Measurements from ENCODE around the gene ERGIC3. TPM values are rescaled to one million over a fixed set of nuclear protein-coding genes. Genes with fewer than 3 reads are reported as not detected.

The ERGIC3 gene
- polyA plus RNA-seq, 1 donor (not counting 4 experiments of a cell fraction or from before 2014, with no cell fraction given), result 201 TPM

DNA sequence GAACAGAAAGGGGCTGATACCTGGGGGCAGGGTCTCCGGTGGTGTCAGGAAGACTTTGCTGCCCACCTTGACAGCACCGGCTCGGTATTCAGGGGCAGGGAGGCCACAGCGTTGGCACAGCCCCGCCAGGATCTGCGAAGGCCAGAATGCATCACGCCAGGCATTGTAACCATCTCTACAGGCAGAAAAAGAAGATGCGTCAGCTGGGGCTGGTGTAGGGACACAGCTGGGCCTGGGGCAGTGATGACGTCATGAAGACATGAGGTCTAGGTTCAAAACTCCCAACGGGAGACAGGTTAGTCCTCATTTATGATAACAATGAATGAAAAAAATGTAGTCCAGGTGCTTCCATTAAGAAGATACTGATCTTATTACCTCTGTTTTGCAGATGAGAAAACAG, 22.0 kb downstream of the ERGIC3 start:
- Histone ChIP-seq H3K79me2 (ENCODE audit: control insufficient read depth, insufficient read depth, low read length) (no peaks in the 10 kb centered on the region), H3K4me1 (ENCODE audit: control insufficient read depth, extremely low read depth, insufficient read depth, low read length) (no peaks in the 10 kb centered on the region), H3K27me3 (ENCODE audit: control insufficient read depth, extremely low read depth, insufficient read depth, low read length) (peaks cover 4% of the 10 kb centered on the region), H3K9me1 (ENCODE audit: control insufficient read depth, extremely low read depth, insufficient read depth, low read length) (no peaks in the 10 kb centered on the region), H3K36me3 (ENCODE audit: control insufficient read depth in 2 of 2, extremely low read depth in 1 of 2, insufficient read depth in 2 of 2, low read length in 2 of 2) (peaks cover 0 to 1% of the 10 kb centered on the region in 2 experiments), H3K27ac (ENCODE audit: control insufficient read depth, insufficient read depth, low read length) (no peak overlapping the region), H3K4me3 (ENCODE audit: control insufficient read depth in 2 of 3, extremely low read depth in 1 of 3, insufficient read depth in 2 of 3, low read depth in 1 of 3, low read length in 3 of 3) (no peak overlapping the region), H3K9ac (ENCODE audit: control insufficient read depth, extremely low read depth, insufficient read depth, low read length) (no peak overlapping the region), H4K20me1 (ENCODE audit: control insufficient read depth, extremely low read depth, insufficient read depth, low read length) (no peaks in the 10 kb centered on the region), H3K4me2 (ENCODE audit: control insufficient read depth, extremely low read depth, insufficient read depth, low read depth, low read length) (no peak overlapping the region), H2AFZ (ENCODE audit: control insufficient read depth, low read length) (no peak overlapping the region), H3K9me3 (ENCODE audit: control insufficient read depth, low read depth, low read length) (no peaks in the 10 kb centered on the region)
- FAIRE-seq, result no peak
- TF ChIP-seq EZH2 (IDR thresholded peaks at IDR 0.05; ENCODE audit: low read length), result no peak
- TF ChIP-seq, protein P1, sequence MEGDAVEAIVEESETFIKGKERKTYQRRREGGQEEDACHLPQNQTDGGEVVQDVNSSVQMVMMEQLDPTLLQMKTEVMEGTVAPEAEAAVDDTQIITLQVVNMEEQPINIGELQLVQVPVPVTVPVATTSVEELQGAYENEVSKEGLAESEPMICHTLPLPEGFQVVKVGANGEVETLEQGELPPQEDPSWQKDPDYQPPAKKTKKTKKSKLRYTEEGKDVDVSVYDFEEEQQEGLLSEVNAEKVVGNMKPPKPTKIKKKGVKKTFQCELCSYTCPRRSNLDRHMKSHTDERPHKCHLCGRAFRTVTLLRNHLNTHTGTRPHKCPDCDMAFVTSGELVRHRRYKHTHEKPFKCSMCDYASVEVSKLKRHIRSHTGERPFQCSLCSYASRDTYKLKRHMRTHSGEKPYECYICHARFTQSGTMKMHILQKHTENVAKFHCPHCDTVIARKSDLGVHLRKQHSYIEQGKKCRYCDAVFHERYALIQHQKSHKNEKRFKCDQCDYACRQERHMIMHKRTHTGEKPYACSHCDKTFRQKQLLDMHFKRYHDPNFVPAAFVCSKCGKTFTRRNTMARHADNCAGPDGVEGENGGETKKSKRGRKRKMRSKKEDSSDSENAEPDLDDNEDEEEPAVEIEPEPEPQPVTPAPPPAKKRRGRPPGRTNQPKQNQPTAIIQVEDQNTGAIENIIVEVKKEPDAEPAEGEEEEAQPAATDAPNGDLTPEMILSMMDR (optimal IDR thresholded peaks at IDR 0.05 in 1 of 3, IDR thresholded peaks at IDR 0.05 in 1 of 3, conservative IDR thresholded peaks at IDR 0.05 in 1 of 3; ENCODE audit: extremely low read depth in 1 of 3, insufficient read depth in 2 of 3, low read length in 3 of 3), result no peak
- DNase-seq (ENCODE audit: low read depth, low spot score), result no peak
- dilution Hi-C loops (cut with MboI; ENCODE audit: extremely low pct_ligation_motif_present, low sequenced_read_pairs), result no loop called here

DNA sequence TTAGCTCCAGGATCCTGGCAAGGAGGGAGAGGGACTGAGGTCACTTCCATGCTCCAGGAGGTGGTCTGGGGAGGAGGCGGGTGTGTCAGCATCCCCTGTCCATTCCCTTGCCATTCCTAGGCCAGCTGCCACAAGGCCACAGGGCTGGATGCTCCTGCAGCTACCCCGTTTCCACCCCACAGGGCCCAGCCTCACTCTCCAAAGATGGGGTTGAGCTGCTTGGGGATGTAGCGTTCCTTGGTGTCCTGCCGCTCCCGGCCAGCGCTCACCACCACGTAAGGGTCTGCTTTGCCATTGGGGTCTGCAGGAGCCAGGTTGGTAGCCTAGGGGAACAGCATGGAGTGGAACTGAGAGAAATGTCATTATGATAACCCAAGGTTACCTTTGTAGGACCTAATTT, 23.0 kb downstream of the ERGIC3 start:
- no peaks in the 10 kb centered on the region for H4K20me1 ChIP-seq (ENCODE audit: control insufficient read depth, extremely low read depth, insufficient read depth, low read length)
- no peaks in the 10 kb centered on the region for H3K36me3 ChIP-seq (ENCODE audit: control insufficient read depth in 2 of 2, extremely low read depth in 1 of 2, insufficient read depth in 2 of 2, low read length in 2 of 2)
- no peak for FAIRE-seq

More for the DNA sequence above, 23.0 kb downstream of the ERGIC3 start:
- H3K4me1 ChIP-seq (ENCODE audit: control insufficient read depth, extremely low read depth, insufficient read depth, low read length), result no peaks in the 10 kb centered on the region
- no peak for DNase-seq (ENCODE audit: low read depth, low spot score)
- TF ChIP-seq EZH2 (IDR thresholded peaks at IDR 0.05; ENCODE audit: low read length), result no peak
- TF ChIP-seq, protein P1 (optimal IDR thresholded peaks at IDR 0.05 in 1 of 3, IDR thresholded peaks at IDR 0.05 in 1 of 3, conservative IDR thresholded peaks at IDR 0.05 in 1 of 3; ENCODE audit: extremely low read depth in 1 of 3, insufficient read depth in 2 of 3, low read length in 3 of 3), result no peak
- dilution Hi-C loops (cut with MboI; ENCODE audit: extremely low pct_ligation_motif_present, low sequenced_read_pairs), result no loop called here
- no peak overlapping the region for H2AFZ ChIP-seq (ENCODE audit: control insufficient read depth, low read length)
- peaks cover 4% of the 10 kb centered on the region for H3K27me3 ChIP-seq (ENCODE audit: control insufficient read depth, extremely low read depth, insufficient read depth, low read length)
- no peaks in the 10 kb centered on the region for H3K9me3 ChIP-seq (ENCODE audit: control insufficient read depth, low read depth, low read length)
- no peak overlapping the region for H3K27ac ChIP-seq (ENCODE audit: control insufficient read depth, insufficient read depth, low read length)
- no peaks in the 10 kb centered on the region for H3K9me1 ChIP-seq (ENCODE audit: control insufficient read depth, extremely low read depth, insufficient read depth, low read length)
- no peaks in the 10 kb centered on the region for H3K79me2 ChIP-seq (ENCODE audit: control insufficient read depth, insufficient read depth, low read length)
- no peak overlapping the region for H3K9ac ChIP-seq (ENCODE audit: control insufficient read depth, extremely low read depth, insufficient read depth, low read length)
- H3K4me3 ChIP-seq (ENCODE audit: control insufficient read depth in 2 of 3, extremely low read depth in 1 of 3, insufficient read depth in 2 of 3, low read depth in 1 of 3, low read length in 3 of 3), result no peak overlapping the region
- no peak overlapping the region for H3K4me2 ChIP-seq (ENCODE audit: control insufficient read depth, extremely low read depth, insufficient read depth, low read depth, low read length)

All from keratinocyte (primary cell).